ENCODE results near the gene CCL16. TPM values are rescaled to one million over a fixed set of nuclear protein-coding genes. Genes with fewer than 3 reads are reported as not detected.

Gene CCL16
- total and polyA plus RNA-seq, 12 donors, result 0.03 to 0.88 TPM; not detected in 10

DNA sequence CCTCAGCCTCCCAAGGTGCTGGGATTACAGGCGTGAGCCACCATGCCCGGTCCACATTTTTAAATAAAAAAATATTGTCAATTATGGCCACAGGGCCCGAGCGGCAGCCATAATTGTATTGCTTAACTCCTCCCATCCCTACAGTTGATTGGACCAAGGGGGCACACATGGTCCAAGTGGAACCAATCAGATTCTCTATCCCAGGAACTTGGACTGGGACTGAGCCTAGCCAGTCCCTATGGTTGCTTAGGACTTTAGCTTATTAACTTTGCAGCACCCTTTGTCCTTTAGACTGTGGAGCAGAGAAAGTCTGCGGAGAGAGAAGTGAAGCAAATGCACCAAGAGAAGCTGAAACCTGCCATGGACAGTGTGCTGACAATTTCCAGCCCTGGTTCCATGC, 45.2 kb downstream of the CCL16 start:
- Histone ChIP-seq H3K27me3 (peaks cover 0 to 3% (median 0%) of the 10 kb centered on the region in 7 donors), H3K27ac (no peak overlapping the region), H3K36me3 (no peaks in the 10 kb centered on the region), H3K9me3 (no peaks in the 10 kb centered on the region), H3K4me1 (peaks cover 0 to 19% (median 4%) of the 10 kb centered on the region in 9 donors), H3K4me3 (no peak overlapping the region)
- ATAC-seq (no peak), DNase-seq (no peak)
- WGBS, 2 donors, result 96 to 97% methylated on average over 5 of the region's 5 CpGs
- TF ChIP-seq, protein P1, sequence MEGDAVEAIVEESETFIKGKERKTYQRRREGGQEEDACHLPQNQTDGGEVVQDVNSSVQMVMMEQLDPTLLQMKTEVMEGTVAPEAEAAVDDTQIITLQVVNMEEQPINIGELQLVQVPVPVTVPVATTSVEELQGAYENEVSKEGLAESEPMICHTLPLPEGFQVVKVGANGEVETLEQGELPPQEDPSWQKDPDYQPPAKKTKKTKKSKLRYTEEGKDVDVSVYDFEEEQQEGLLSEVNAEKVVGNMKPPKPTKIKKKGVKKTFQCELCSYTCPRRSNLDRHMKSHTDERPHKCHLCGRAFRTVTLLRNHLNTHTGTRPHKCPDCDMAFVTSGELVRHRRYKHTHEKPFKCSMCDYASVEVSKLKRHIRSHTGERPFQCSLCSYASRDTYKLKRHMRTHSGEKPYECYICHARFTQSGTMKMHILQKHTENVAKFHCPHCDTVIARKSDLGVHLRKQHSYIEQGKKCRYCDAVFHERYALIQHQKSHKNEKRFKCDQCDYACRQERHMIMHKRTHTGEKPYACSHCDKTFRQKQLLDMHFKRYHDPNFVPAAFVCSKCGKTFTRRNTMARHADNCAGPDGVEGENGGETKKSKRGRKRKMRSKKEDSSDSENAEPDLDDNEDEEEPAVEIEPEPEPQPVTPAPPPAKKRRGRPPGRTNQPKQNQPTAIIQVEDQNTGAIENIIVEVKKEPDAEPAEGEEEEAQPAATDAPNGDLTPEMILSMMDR (IDR thresholded peaks at IDR 0.05), result no peak
- intact Hi-C loops (cut with DNase I), result loop anchor here in 1 of 10 donors (10.0 kb wide), 1 partner anchor 49 kb away; the partner anchor contains the start of genes CCL14 and CCL16

DNA sequence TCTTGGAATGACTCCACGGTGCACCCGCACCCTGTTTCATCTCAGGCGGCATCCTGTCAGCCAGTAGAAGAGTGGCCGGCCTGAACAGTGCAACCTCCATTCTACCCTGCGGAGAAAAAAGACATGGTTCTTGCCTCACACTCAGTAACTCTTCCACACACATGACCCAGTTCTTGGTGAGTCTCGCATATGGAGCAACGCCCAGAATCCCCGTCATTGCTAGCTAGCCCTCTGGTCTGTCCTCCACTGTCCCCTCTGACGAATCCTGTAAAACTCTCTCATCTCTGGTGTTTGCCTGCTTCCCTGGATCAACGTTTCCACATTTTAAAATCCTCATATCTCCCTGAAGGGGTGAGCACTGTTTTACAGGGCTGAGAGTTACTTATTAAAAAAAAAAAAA, 46.5 kb downstream of the CCL16 start:
- ATAC-seq (peak in 1 of 8 donors; percentile 49), DNase-seq (no peak)
- intact Hi-C loops (cut with DNase I), result loop anchor here in 1 of 10 donors (10.0 kb wide), 1 partner anchor 50 kb away; the partner anchor contains the start of genes CCL14 and CCL16
- Histone ChIP-seq H3K4me1 (peaks cover 0 to 31% (median 12%) of the 10 kb centered on the region in 9 donors), H3K27ac (no peak overlapping the region), H3K27me3 (peaks cover 0 to 9% (median 0%) of the 10 kb centered on the region in 7 donors), H3K9me3 (no peaks in the 10 kb centered on the region), H3K36me3 (no peaks in the 10 kb centered on the region), H3K4me3 (no peak overlapping the region)
- WGBS, 2 donors, result 79 to 86% methylated on average over 10 of the region's 10 CpGs
- TF ChIP-seq, protein P1 (IDR thresholded peaks at IDR 0.05), result no peak

DNA sequence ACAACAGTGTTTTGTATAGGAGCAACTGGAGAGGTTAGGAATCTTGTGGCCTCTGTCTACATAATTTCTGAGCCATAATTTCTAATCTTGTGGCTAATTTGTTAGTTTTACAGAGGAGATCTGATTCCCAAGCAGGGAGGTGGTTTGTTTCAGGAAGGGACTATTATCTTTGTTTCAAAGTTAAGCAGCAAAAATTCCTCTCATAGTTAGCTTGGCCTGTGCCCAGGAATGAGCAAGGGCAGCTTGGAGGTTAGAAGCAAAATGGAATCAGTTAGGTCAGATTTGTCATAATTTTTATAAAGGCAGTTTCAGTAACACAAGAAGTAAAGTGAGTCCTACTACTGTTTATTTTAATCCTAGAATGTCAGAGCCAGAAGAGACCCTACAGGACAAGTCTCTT, 48.7 kb downstream of the CCL16 start:
- H3K4me3 ChIP-seq, result no peak overlapping the region
- intact Hi-C loops (cut with DNase I), result loop anchor here in 1 of 10 donors (10.0 kb wide), 1 partner anchor 52 kb away; the partner anchor contains the start of genes CCL14 and CCL16
- H3K27ac ChIP-seq, result peak overlapping the region in 1 of 10 donors; percentile 47
- H3K36me3 ChIP-seq, result no peaks in the 10 kb centered on the region
- ATAC-seq (no peak), DNase-seq (no peak)
- TF ChIP-seq, protein P1 (IDR thresholded peaks at IDR 0.05), result no peak
- peaks cover 0 to 33% (median 12%) of the 10 kb centered on the region in 9 donors for H3K4me1 ChIP-seq
- H3K27me3 ChIP-seq, result peaks cover 0 to 22% (median 6%) of the 10 kb centered on the region in 7 donors
- H3K9me3 ChIP-seq, result no peaks in the 10 kb centered on the region

DNA sequence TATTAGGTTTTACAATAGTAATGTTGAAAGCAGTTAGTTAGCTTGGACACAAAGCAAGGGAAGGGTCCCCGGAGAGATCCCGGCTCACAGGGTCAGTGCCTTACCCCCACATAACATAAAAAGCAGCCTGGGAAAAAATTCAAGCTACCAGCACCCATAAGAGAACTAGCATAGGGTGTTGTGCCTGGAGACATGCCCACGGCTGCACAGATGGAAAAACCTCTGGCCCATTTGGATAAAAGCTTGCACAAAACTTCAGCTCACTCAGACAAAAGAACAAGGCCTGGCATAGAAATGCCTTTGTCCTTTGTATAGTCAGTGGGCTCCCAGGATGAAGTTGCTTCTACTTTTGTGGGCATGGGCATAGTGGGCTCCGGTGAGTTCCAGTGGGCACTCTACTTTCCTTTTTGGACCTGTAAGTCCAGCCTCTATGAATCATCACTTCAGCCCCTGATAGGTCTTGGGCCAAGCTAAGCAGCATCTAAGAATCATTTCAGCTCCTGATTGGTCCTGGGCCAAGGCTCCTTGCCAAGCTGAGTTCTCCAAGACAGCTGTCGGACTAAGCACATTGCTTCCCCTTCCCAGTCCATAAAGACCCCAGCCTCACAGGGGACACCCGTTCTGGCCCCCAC, 49.4 kb downstream of the CCL16 start:
- Histone ChIP-seq H3K27me3 (peaks cover 0 to 22% (median 6%) of the 10 kb centered on the region in 7 donors), H3K4me1 (peaks cover 0 to 33% (median 12%) of the 10 kb centered on the region in 9 donors), H3K4me3 (no peak overlapping the region), H3K9me3 (no peaks in the 10 kb centered on the region), H3K36me3 (no peaks in the 10 kb centered on the region), H3K27ac (peak overlapping the region in 1 of 10 donors; percentile 47)
- 60 to 73% methylated on average over 6 of the region's 6 CpGs for WGBS, 2 donors
- DNase-seq (no peak), ATAC-seq (peak in 3 of 8 donors; percentile 38 to 46 (median 41))
- intact Hi-C loops (cut with DNase I), result loop anchor here in 1 of 10 donors (10.0 kb wide), 1 partner anchor 53 kb away; the partner anchor contains the start of genes CCL14 and CCL16
- TF ChIP-seq, protein P1 (IDR thresholded peaks at IDR 0.05), result no peak
